Measurements from ENCODE around the gene SH3RF1.

The SH3RF1 gene

GRCh38 chr4:169102026-169102425 lies 168.7 kb downstream of the SH3RF1 start:
- no peak for TF ChIP-seq CTCF (conservative IDR thresholded peaks at IDR 0.05; ENCODE audit: control insufficient read depth, insufficient read depth, low read depth, low read length)
- H3K4me3 ChIP-seq (ENCODE audit: control insufficient read depth, low read depth, low read length), result no peak overlapping the region
- peak; percentile 30 for DNase-seq (ENCODE audit: low read depth)

- no peak for DNase-seq (ENCODE audit: low read depth)
- H3K4me3 ChIP-seq (ENCODE audit: control insufficient read depth, low read depth, low read length), result no peak overlapping the region
- TF ChIP-seq CTCF (conservative IDR thresholded peaks at IDR 0.05; ENCODE audit: control insufficient read depth, insufficient read depth, low read depth, low read length), result no peak
Measured at GRCh38 chr4:169100670-169101101, 170.1 kb downstream of the SH3RF1 start.

- no peak for TF ChIP-seq CTCF (conservative IDR thresholded peaks at IDR 0.05; ENCODE audit: control insufficient read depth, insufficient read depth, low read depth, low read length)
- peak; percentile 42 for DNase-seq (ENCODE audit: low read depth)
Measured at GRCh38 chr4:169099771-169100180, 171.0 kb downstream of the SH3RF1 start.

GRCh38 chr4:169098969-169099690 lies 171.6 kb downstream of the SH3RF1 start:
- H3K4me3 ChIP-seq (ENCODE audit: control insufficient read depth, low read depth, low read length), result no peak overlapping the region
- no peak for DNase-seq (ENCODE audit: low read depth)
- TF ChIP-seq CTCF (conservative IDR thresholded peaks at IDR 0.05; ENCODE audit: control insufficient read depth, insufficient read depth, low read depth, low read length), result no peak

More at GRCh38 chr4:169099771-169100180, 171.0 kb downstream of the SH3RF1 start:
- H3K4me3 ChIP-seq (ENCODE audit: control insufficient read depth, low read depth, low read length), result no peak overlapping the region

- TF ChIP-seq CTCF (conservative IDR thresholded peaks at IDR 0.05; ENCODE audit: control insufficient read depth, insufficient read depth, low read depth, low read length), result no peak
- H3K4me3 ChIP-seq (ENCODE audit: control insufficient read depth, low read depth, low read length), result no peak overlapping the region
- DNase-seq (ENCODE audit: low read depth), result no peak
Measured at GRCh38 chr4:169098532-169098931, 172.2 kb downstream of the SH3RF1 start.

- no peak overlapping the region for H3K4me3 ChIP-seq (ENCODE audit: control insufficient read depth, low read depth, low read length)
- TF ChIP-seq CTCF (conservative IDR thresholded peaks at IDR 0.05; ENCODE audit: control insufficient read depth, insufficient read depth, low read depth, low read length), result no peak
- no peak for DNase-seq (ENCODE audit: low read depth)
Measured at GRCh38 chr4:169098054-169098497, 172.7 kb downstream of the SH3RF1 start.

All from fibroblast of mammary gland (primary cell).